SU-DHL-6 (cell line): ENCODE data around the gene ATP6V0D1.

Source experiments
- EZH2phosphoT487 ChIP-seq: fragments of 200-600 bp; sonication (generic), shearing (Covaris generic); conservative IDR thresholded peaks from 2 replicates; pipeline ENCODE4 v1.6.1; 2018; ENCODE audit warnings: mild to moderate bottlenecking, antibody characterized with exemption, low read length, moderate library complexity, mixed read lengths
- TF ChIP-seq, protein P1 (sequence below): fragments of 200-600 bp; sonication (generic); IDR thresholded peaks from one replicate; pipeline ENCODE4 v1.5.1; 2017; ENCODE audit warnings: antibody characterized with exemption, mild to moderate bottlenecking, low read length, moderate library complexity; ENCODE audit not compliant: insufficient read depth, poor library complexity, severe bottlenecking

DNA sequence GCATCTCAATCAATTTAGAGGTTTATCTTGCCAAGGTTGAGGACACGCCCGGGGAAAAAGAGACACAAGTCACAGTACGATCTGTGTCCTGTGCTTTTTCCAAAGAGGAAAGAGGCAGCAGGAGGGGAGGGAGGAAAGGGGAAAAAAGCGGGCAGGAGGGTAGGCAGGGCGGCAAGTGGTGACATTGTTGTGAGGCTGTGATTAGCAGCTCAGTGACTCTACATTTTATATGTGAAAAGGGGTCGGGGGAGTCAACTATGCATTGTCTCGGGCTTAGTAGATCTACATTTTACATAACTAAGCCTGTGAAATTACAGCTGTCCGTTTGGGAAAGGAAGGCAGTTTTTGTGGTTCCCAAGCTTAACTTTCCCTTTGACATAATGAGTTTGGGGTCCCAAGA is 25.5 kb upstream of the ATP6V0D1 start:
- TF ChIP-seq, protein P1, sequence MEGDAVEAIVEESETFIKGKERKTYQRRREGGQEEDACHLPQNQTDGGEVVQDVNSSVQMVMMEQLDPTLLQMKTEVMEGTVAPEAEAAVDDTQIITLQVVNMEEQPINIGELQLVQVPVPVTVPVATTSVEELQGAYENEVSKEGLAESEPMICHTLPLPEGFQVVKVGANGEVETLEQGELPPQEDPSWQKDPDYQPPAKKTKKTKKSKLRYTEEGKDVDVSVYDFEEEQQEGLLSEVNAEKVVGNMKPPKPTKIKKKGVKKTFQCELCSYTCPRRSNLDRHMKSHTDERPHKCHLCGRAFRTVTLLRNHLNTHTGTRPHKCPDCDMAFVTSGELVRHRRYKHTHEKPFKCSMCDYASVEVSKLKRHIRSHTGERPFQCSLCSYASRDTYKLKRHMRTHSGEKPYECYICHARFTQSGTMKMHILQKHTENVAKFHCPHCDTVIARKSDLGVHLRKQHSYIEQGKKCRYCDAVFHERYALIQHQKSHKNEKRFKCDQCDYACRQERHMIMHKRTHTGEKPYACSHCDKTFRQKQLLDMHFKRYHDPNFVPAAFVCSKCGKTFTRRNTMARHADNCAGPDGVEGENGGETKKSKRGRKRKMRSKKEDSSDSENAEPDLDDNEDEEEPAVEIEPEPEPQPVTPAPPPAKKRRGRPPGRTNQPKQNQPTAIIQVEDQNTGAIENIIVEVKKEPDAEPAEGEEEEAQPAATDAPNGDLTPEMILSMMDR, result no peak
- TF ChIP-seq EZH2phosphoT487, result no peak
